Heart left ventricle (tissue), 16 donors: Measurements from ENCODE around the gene ACYP1. TPM values are rescaled to one million over a fixed set of nuclear protein-coding genes. Genes with fewer than 3 reads are reported as not detected.

Experiments used
- ATAC-seq, 4 donors: fragments of 200-7000 bp; cut with Tn5 transposase; one replicate each; pipeline ENCODE4 v1.9.1; 2020 to 2022; ENCODE audit warnings: moderate library complexity in 4 of 4, mild to moderate bottlenecking in 3 of 4, moderate number of reproducible peaks in 1 of 4
- DNase-seq, 5 donors: peaks; one replicate each; pipeline ENCODE4 v3.0.0-alpha.2; 2020
- H3K27ac ChIP-seq, 12 donors: fragments of 200-600 bp; sonication (generic) in 4 of 12; one replicate each; pipeline versions ENCODE4 v1.5.0 to v1.8.0; 2016 to 2022; ENCODE audit warnings: mild to moderate bottlenecking in 2 of 12
- H3K27me3 ChIP-seq, 9 donors: fragments of 200-600 bp; sonication (generic) in 2 of 9; one replicate each; pipeline versions ENCODE4 v1.5.1 to v1.8.0; 2016 to 2022; ENCODE audit warnings: mild to moderate bottlenecking in 3 of 9
- H3K36me3 ChIP-seq, 9 donors: fragments of 200-600 bp; sonication (generic) in 2 of 9; one replicate each; pipeline versions ENCODE4 v1.5.0 to v1.8.0; 2018 to 2022; ENCODE audit warnings: mild to moderate bottlenecking in 2 of 9
- H3K4me1 ChIP-seq, 12 donors: fragments of 200-600 bp; sonication (generic) in 4 of 12; one replicate each; pipeline versions ENCODE4 v1.5.0 to v1.8.0; 2016 to 2022; ENCODE audit warnings: mild to moderate bottlenecking in 3 of 12
- H3K4me3 ChIP-seq, 12 donors: fragments of 200-600 bp; sonication (generic) in 4 of 12; one replicate each; pipeline versions ENCODE4 v1.5.0 to v1.8.0; 2017 to 2022; ENCODE audit warnings: mild to moderate bottlenecking in 9 of 12, moderate library complexity in 4 of 12
- H3K9me3 ChIP-seq, 12 donors: fragments of 200-600 bp; sonication (generic) in 4 of 12; one replicate each; pipeline versions ENCODE4 v1.5.0 to v1.8.0; 2016 to 2022; ENCODE audit warnings: mild to moderate bottlenecking in 1 of 12
- POLR2A ChIP-seq, 2 donors: fragments of 450-650 bp; IDR thresholded peaks; one replicate each; pipeline ENCODE4 v1.6.1; 2017; ENCODE audit warnings: antibody characterized with exemption in 2 of 2, mild to moderate bottlenecking in 2 of 2, moderate library complexity in 2 of 2
- WGBS, 4 donors: extraction: QIAGEN DNeasy Blood & Tissue Kit in 2 of 4; methylation state at CpG; one replicate each; pipeline versions ENCODE4 v1.1.5 to v1.1.7; 2013 to 2018; 5-methylcytosine and 5-hydroxymethylcytosine counted together
- intact Hi-C, 10 donors: fragments of 100-400 bp; cut with DNase I; formaldehyde crosslinking; loops; one replicate each; pipeline versions ENCODE4 v1.11.1 to v1.14.2; 2022
- polyA plus RNA-seq, 2 donors: library from polyadenylated mRNA; stranded (reverse); fragments of 200-250 nt; gene quantifications; one replicate each; pipeline ENCODE4 v1.2.3, GENCODE V29; 2013
- total RNA-seq, 9 donors: library from RNA; depleted of rRNA in 2 of 9; stranded (reverse); fragments of >200 nt in 2 of 9; fragmentation: NEBNext Ultra II Directional in 3 of 9; extraction: Animal tissue kit (Norgen Biotek cat#: 25700) in 3 of 9; gene quantifications; one replicate each; pipeline versions ENCODE4 v1.1.0 to v1.2.4, GENCODE V29; 2016 to 2023
- TF ChIP-seq, protein P1 (sequence below), 12 donors: fragments of 200-600 bp; sonication (generic) in 4 of 12; IDR thresholded peaks; one replicate each; pipeline versions ENCODE4 v1.5.0 to v1.8.0; 2018 to 2022; ENCODE audit warnings: antibody characterized with exemption in 12 of 12, mild to moderate bottlenecking in 5 of 12
- donor health status: ischemic (EF 13 %, LVEDD 7.1; RV severe dilation, severe dysfunction).
- donor health status: healthy with polysubstance abuse.
- donor health status: DM: no; HTN: yes; CAD: no.
- donor health status: DM: no; HTN: no; CAD: no.
- donor health status: ischemic (EF 25% LVEDD 6.9; RV normal size, moderate dysfunction).
- donor health status: ischemic (EF 25% LVEDD 5.7; RV mildly dilated, moderate dysfunction).
- donor health status: healthy.
- donor health status: DM: yes; HTN: yes; CAD: no.
- donor health status: ischemic (EF 35%, LVEDD 5.7; RV mildly dilated, moderate dysfunction).
- donor health status: nonischemic (EF 11% LVEDD 7.7; RV severe dilation, severe dysfunction).
- donor health status: DM: yes; HTN: yes; CAD: no.
- donor health status: PGD.
- donor health status: ischemic (EF 29% LVEDD 5.4; RV normal size, mild dysfunction).
- donor health status: nonischemic (EF 23%, LVEDD 6.1; RV moderate dilation, normal function).

The ACYP1 gene
- total and polyA plus RNA-seq, 11 donors = 6.7 to 20.0 (median 11.4) TPM

DNA sequence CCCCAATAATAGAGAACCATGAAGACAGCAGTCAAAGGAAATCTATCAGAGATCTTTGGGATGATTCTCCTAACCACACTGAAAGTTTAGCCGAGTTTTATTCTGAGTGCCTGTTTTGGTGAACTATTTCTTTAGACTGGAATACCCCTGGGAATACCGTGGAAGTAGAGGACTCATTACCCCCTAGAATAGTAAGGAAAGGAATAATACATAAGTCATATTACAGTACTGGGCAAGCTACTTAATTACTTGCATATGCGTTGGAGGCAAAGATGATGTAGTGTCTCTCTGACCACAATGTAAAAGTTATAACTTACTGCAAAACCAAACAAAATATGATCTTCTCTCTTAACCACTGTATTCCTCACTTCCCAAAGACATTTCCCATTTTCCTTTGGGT is 31.1 kb upstream of the ACYP1 start:
- no peak for ATAC-seq

DNA sequence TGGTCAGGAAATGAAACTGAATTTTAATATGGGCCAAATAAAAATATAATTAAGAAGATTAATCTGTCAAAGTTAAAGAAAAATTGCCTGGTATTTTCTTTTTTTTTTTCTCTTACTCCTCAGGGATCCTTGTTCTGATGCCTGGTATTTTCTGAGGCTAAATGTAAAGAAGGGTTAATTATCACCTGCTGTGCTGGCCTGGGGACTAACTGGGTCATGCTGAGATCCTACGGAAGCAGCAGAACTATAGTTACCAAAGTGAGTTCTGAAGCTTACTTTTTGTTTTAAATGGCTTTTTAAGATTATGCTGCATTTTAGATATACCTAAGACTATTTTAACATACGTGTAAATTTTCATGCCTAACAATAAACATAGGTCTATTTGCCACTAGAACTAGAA is 28.9 kb upstream of the ACYP1 start:
- Histone ChIP-seq H3K36me3 (peaks cover 0 to 99% (median 94%) of the 10 kb centered on the region in 9 donors), H3K4me1 (peaks cover 0 to 6% (median 0%) of the 10 kb centered on the region in 12 donors), H3K9me3 (no peaks in the 10 kb centered on the region), H3K4me3 (no peak overlapping the region), H3K27me3 (no peaks in the 10 kb centered on the region), H3K27ac (no peak overlapping the region)
- TF ChIP-seq POLR2A (IDR thresholded peaks at IDR 0.05) = no peak
- TF ChIP-seq, protein P1, sequence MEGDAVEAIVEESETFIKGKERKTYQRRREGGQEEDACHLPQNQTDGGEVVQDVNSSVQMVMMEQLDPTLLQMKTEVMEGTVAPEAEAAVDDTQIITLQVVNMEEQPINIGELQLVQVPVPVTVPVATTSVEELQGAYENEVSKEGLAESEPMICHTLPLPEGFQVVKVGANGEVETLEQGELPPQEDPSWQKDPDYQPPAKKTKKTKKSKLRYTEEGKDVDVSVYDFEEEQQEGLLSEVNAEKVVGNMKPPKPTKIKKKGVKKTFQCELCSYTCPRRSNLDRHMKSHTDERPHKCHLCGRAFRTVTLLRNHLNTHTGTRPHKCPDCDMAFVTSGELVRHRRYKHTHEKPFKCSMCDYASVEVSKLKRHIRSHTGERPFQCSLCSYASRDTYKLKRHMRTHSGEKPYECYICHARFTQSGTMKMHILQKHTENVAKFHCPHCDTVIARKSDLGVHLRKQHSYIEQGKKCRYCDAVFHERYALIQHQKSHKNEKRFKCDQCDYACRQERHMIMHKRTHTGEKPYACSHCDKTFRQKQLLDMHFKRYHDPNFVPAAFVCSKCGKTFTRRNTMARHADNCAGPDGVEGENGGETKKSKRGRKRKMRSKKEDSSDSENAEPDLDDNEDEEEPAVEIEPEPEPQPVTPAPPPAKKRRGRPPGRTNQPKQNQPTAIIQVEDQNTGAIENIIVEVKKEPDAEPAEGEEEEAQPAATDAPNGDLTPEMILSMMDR (IDR thresholded peaks at IDR 0.05) = no peak
- no peak for ATAC-seq
- intact Hi-C loops = no loop called here
- 74 to 87% (median 79%) methylated on average over 2 of the region's 2 CpGs for WGBS, 4 donors
- no peak for DNase-seq

More for the DNA sequence above, 31.1 kb upstream of the ACYP1 start:
- intact Hi-C loops = no loop called here
- H3K27ac ChIP-seq = no peak overlapping the region
- no peaks in the 10 kb centered on the region for H3K9me3 ChIP-seq
- H3K4me1 ChIP-seq = peaks cover 0 to 6% (median 0%) of the 10 kb centered on the region in 12 donors
- no peak overlapping the region for H3K4me3 ChIP-seq
- H3K36me3 ChIP-seq = peaks cover 0 to 100% (median 100%) of the 10 kb centered on the region in 9 donors
- no peak for DNase-seq
- H3K27me3 ChIP-seq = no peaks in the 10 kb centered on the region
- no peak for TF ChIP-seq POLR2A (IDR thresholded peaks at IDR 0.05)
- TF ChIP-seq, protein P1 (IDR thresholded peaks at IDR 0.05) = no peak
- WGBS, 4 donors = 80 to 94% (median 90%) methylated on average over 3 of the region's 3 CpGs

DNA sequence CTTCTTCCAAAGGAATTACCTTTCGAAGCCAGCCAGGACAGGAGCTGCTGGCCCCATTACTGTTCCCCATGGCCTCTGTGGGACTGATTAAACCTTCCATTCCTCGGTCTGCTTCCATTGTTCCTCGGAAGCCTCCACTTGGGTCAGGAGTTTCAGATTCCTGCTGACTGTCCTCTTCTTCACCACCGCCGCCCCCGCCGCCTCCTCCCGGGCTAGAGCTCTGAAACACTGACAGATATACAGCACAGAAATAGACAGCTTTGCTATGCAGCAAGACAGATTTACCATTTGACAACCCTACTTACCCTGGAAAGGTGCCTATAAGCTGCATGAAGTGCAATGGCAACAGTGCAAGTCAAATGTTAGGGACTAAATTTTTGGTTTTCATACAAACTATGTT is 27.4 kb upstream of the ACYP1 start:
- H3K27me3 ChIP-seq = no peaks in the 10 kb centered on the region
- peaks cover 0 to 99% (median 94%) of the 10 kb centered on the region in 9 donors for H3K36me3 ChIP-seq
- WGBS, 4 donors = 81 to 86% (median 83%) methylated on average over 8 of the region's 8 CpGs
- TF ChIP-seq POLR2A (IDR thresholded peaks at IDR 0.05) = no peak
- TF ChIP-seq, protein P1 (IDR thresholded peaks at IDR 0.05) = no peak
- H3K4me1 ChIP-seq = no peaks in the 10 kb centered on the region
- DNase-seq (no peak), ATAC-seq (no peak)
- no peaks in the 10 kb centered on the region for H3K9me3 ChIP-seq
- intact Hi-C loops = loop anchor here in 1 of 10 donors (2.0 kb wide), 1 partner anchor 178 kb away; no protein-coding TSS in a partner anchor
- H3K4me3 ChIP-seq = no peak overlapping the region
- no peak overlapping the region for H3K27ac ChIP-seq

DNA sequence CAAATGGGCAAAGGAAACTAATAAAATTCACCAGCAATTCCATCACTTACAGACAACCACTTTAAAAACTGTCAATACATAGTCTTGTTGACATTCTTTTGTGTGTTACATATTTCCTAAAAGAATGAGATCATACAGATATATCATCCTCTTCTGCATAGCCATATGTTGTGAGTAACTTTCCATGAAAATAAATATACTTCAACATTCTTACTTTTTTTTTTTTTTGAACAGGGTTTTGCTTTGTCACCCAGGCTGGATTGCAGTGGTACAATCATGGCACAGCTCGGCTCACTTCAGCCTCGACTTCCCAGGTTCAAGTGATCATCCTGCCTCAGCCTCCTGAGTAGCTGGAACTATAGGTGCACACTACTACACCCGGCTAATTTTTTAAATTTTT is 26.5 kb upstream of the ACYP1 start:
- no peak for TF ChIP-seq POLR2A (IDR thresholded peaks at IDR 0.05)
- TF ChIP-seq, protein P1 (IDR thresholded peaks at IDR 0.05) = no peak
- intact Hi-C loops = loop anchor here in 1 of 10 donors (2.0 kb wide), 1 partner anchor 178 kb away; no protein-coding TSS in a partner anchor
- 91 to 92% (median 92%) methylated on average over 3 of the region's 3 CpGs for WGBS, 4 donors
- Histone ChIP-seq H3K4me3 (no peak overlapping the region), H3K9me3 (no peaks in the 10 kb centered on the region), H3K27me3 (no peaks in the 10 kb centered on the region), H3K4me1 (no peaks in the 10 kb centered on the region), H3K27ac (no peak overlapping the region), H3K36me3 (peaks cover 0 to 99% (median 94%) of the 10 kb centered on the region in 9 donors)
- ATAC-seq (no peak), DNase-seq (no peak)
